Psoas muscle (tissue), 8 donors: Measurements from ENCODE around the gene CDH15. TPM values are rescaled to one million over a fixed set of nuclear protein-coding genes. Genes with fewer than 3 reads are reported as not detected.

Experiments
- ATAC-seq, 4 donors: fragments of 200-7000 bp; cut with Tn5 transposase; one replicate each; pipeline ENCODE4 v1.9.1; 2020; ENCODE audit warnings: moderate library complexity in 3 of 4, mild to moderate bottlenecking in 2 of 4
- DNase-seq, 2 donors: peaks; one replicate each; pipeline ENCODE4 v3.0.0-alpha.2; 2020
- H3K27ac ChIP-seq: fragments of 200-600 bp; one replicate; pipeline ENCODE4 v1.8.0; 2022
- H3K27me3 ChIP-seq, 3 donors: fragments of 200-600 bp in 1 of 3; one replicate each; pipeline versions ENCODE4 v1.6.1 to v1.8.0; 2013 to 2022; ENCODE audit warnings: low read length in 2 of 3, mild to moderate bottlenecking in 2 of 3, moderate library complexity in 1 of 3; ENCODE audit not compliant: insufficient read depth in 3 of 3
- H3K36me3 ChIP-seq, 2 donors: fragments of 200-600 bp in 1 of 2; one replicate each; pipeline versions ENCODE4 v1.6.1 to v1.8.0; 2013 to 2022; ENCODE audit warnings: low read depth in 1 of 2, mild to moderate bottlenecking in 1 of 2, moderate library complexity in 1 of 2; ENCODE audit not compliant: insufficient read depth in 1 of 2
- H3K4me1 ChIP-seq: fragments of 200-600 bp; one replicate; pipeline ENCODE4 v1.8.0; 2022
- H3K4me3 ChIP-seq: fragments of 200-600 bp; one replicate; pipeline ENCODE4 v1.8.0; 2022; ENCODE audit warnings: mild to moderate bottlenecking
- H3K9me3 ChIP-seq: fragments of 200-600 bp; one replicate; pipeline ENCODE4 v1.8.0; 2022
- CTCF ChIP-seq: fragments of 200-600 bp; IDR thresholded peaks from one replicate; pipeline ENCODE4 v1.8.0; 2022; ENCODE audit warnings: antibody characterized with exemption
- WGBS, 3 donors: extraction: QIAGEN DNeasy Blood & Tissue Kit; methylation state at CpG; one replicate each; pipeline versions ENCODE4 v1.1.6 to v1.1.7; 2013; 5-methylcytosine and 5-hydroxymethylcytosine counted together
- intact Hi-C, 2 donors: fragments of 100-400 bp; cut with DNase I; formaldehyde crosslinking; loops; one replicate each; pipeline versions ENCODE4 v1.11.0 to v1.14.2; 2022
- polyA plus RNA-seq, 3 donors: library from polyadenylated mRNA; stranded (reverse); fragments of 200-250 nt; gene quantifications; one replicate each; pipeline ENCODE4 v1.2.3, GENCODE V29; 2013
- total RNA-seq, 4 donors: library from RNA; stranded (reverse); fragmentation: NEBNext Ultra II Directional in 2 of 4; extraction: Animal tissue kit (Norgen Biotek cat#: 25700) in 2 of 4; gene quantifications; one replicate each; pipeline versions ENCODE4 v1.2.1 to v1.2.4, GENCODE V29; 2021 to 2023
- donor health status: healthy with polysubstance abuse.
- donor health status: DM: no; HTN: no; CAD: no; lungs with moderate emphysema.
- donor health status: Bipolar disorder and iron deficiency.
- donor health status: healthy.
- donor health status: DM: yes; HTN: yes; CAD: no.
- donor health status: DM: no; HTN: no; CAD: no.
- donor health status: DM: no; HTN: no; CAD: no.
- donor health status: DM: yes; HTN: yes; CAD: no.

Gene CDH15
- total and polyA plus RNA-seq, 7 donors = 18.0 to 62.8 (median 36.7) TPM

GRCh38 chr16:89145406-89146161, 26.0 kb upstream of the CDH15 start:
- 94 to 96% (median 95%) methylated on average over 23 to 25 of the region's 25 CpGs for WGBS, 3 donors
- TF ChIP-seq CTCF = no peak
- Histone ChIP-seq H3K36me3 (peaks cover 5 to 81% of the 10 kb centered on the region in 2 donors), H3K27ac (no peak overlapping the region), H3K4me1 (no peaks in the 10 kb centered on the region), H3K9me3 (peaks cover 18% of the 10 kb centered on the region), H3K4me3 (no peak overlapping the region), H3K27me3 (no peaks in the 10 kb centered on the region)
- ATAC-seq = no peak
- peak in 1 of 2 donors; percentile 9 for DNase-seq
- intact Hi-C loops = no loop called here

- peak in 1 of 4 donors; percentile 8 for ATAC-seq
- H3K4me3 ChIP-seq = no peak overlapping the region
- 95 to 98% (median 97%) methylated on average over 19 to 21 of the region's 21 CpGs for WGBS, 3 donors
- no peaks in the 10 kb centered on the region for H3K27me3 ChIP-seq
- H3K27ac ChIP-seq = no peak overlapping the region
- TF ChIP-seq CTCF = no peak
- peaks cover 5 to 81% of the 10 kb centered on the region in 2 donors for H3K36me3 ChIP-seq
- intact Hi-C loops = no loop called here
- no peaks in the 10 kb centered on the region for H3K4me1 ChIP-seq
- H3K9me3 ChIP-seq = peaks cover 18% of the 10 kb centered on the region
- DNase-seq = peak in 1 of 2 donors; percentile 5
Observed at GRCh38 chr16:89146211-89147005, 25.1 kb upstream of the CDH15 start.

GRCh38 chr16:89147085-89147817, 24.3 kb upstream of the CDH15 start:
- Histone ChIP-seq H3K4me3 (no peak overlapping the region), H3K4me1 (no peaks in the 10 kb centered on the region), H3K36me3 (peaks cover 5 to 81% of the 10 kb centered on the region in 2 donors), H3K27me3 (no peaks in the 10 kb centered on the region), H3K9me3 (peaks cover 18% of the 10 kb centered on the region), H3K27ac (no peak overlapping the region)
- no peak for ATAC-seq
- 80 to 90% (median 84%) methylated on average over 7 to 10 of the region's 11 CpGs for WGBS, 3 donors
- TF ChIP-seq CTCF = no peak
- peak in 1 of 2 donors; percentile 2 for DNase-seq
- intact Hi-C loops = no loop called here

- no peak overlapping the region for H3K27ac ChIP-seq
- 95 to 98% (median 95%) methylated on average over 9 of the region's 9 CpGs for WGBS, 3 donors
- no peaks in the 10 kb centered on the region for H3K4me1 ChIP-seq
- DNase-seq (no peak), ATAC-seq (no peak)
- H3K27me3 ChIP-seq = no peaks in the 10 kb centered on the region
- no peak overlapping the region for H3K4me3 ChIP-seq
- peaks cover 5 to 67% of the 10 kb centered on the region in 2 donors for H3K36me3 ChIP-seq
- TF ChIP-seq CTCF = no peak
- peaks cover 18% of the 10 kb centered on the region for H3K9me3 ChIP-seq
- intact Hi-C loops = no loop called here
Observed at GRCh38 chr16:89149386-89149785, 22.2 kb upstream of the CDH15 start.
